B cell (primary cell): ENCODE measurements around the gene IL9.

ENCODE experiments used
- EZH2 ChIP-seq: IDR thresholded peaks from 2 replicates; pipeline ENCODE4 v1.6.1; 2012; ENCODE audit warnings: borderline replicate concordance, low read depth, mild to moderate bottlenecking, moderate library complexity, low read length; ENCODE audit not compliant: insufficient read depth, poor library complexity, severe bottlenecking
- TF ChIP-seq, protein P1 (sequence below): fragments of 200-600 bp; IDR thresholded peaks from one replicate; pipeline ENCODE4 v1.8.0; 2022; ENCODE audit warnings: antibody characterized with exemption, mild to moderate bottlenecking

DNA sequence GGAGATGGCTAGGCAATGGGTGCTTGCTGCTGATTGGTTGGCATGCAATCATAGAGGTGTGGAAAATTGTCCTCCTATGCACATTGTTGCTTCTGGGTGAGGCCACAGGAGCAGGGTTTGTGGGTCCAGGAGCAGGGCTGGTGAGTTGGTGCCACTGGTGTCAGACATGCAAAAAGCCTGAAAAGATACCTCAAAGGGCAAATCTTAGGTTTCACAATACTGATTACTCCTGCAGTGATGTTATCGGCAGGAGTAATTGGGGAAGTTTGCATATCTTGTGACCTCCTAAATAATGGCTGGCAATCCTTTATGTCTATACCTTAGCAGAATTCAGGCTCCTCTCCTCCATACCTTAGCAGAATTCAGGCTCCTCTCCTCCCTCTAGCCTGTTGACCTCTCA lies 36.0 kb downstream of the IL9 start:
- TF ChIP-seq, protein P1, sequence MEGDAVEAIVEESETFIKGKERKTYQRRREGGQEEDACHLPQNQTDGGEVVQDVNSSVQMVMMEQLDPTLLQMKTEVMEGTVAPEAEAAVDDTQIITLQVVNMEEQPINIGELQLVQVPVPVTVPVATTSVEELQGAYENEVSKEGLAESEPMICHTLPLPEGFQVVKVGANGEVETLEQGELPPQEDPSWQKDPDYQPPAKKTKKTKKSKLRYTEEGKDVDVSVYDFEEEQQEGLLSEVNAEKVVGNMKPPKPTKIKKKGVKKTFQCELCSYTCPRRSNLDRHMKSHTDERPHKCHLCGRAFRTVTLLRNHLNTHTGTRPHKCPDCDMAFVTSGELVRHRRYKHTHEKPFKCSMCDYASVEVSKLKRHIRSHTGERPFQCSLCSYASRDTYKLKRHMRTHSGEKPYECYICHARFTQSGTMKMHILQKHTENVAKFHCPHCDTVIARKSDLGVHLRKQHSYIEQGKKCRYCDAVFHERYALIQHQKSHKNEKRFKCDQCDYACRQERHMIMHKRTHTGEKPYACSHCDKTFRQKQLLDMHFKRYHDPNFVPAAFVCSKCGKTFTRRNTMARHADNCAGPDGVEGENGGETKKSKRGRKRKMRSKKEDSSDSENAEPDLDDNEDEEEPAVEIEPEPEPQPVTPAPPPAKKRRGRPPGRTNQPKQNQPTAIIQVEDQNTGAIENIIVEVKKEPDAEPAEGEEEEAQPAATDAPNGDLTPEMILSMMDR, result no peak
- no peak for TF ChIP-seq EZH2
